Measurements from ENCODE around the gene RHOT1. TPM values are rescaled to one million over a fixed set of nuclear protein-coding genes. Genes with fewer than 3 reads are reported as not detected.
"Not testable (repeated sequence)": the region's sequence is repeated elsewhere in the genome, so short reads cannot be mapped to it uniquely, and the experiment has no call there.

The RHOT1 gene
- total and polyA plus RNA-seq, 7 donors: 22.9 to 41.0 (median 32.0) TPM

DNA sequence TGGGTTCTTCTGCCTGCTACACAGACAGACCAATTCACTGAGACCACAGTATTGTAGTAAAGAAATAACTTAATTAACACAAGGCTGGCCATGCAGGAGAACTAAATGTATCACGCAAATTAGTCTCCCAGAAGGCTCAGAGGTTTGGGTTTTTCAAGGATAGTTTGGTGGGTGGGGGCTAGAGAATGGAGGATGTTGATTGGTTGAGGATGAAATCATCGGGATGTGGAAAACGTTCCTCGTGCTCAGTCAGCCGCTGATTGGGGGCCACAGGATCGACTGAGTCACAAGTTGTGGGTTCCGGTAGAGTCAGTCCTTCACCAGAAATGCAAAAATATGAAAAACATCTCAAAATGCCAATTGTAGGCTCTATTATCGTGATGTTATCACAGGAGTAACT is 18.7 kb downstream of the RHOT1 start:
- Histone ChIP-seq H3K27ac (no peak overlapping the region), H3K9me3 (no peaks in the 10 kb centered on the region), H3K27me3 (ENCODE audit: insufficient read depth in 3 of 3, low read length in 2 of 3) (no peaks in the 10 kb centered on the region), H3K4me1 (peaks cover 17% of the 10 kb centered on the region), H3K36me3 (ENCODE audit: insufficient read depth in 1 of 2, low read depth in 1 of 2) (peaks cover 4 to 17% of the 10 kb centered on the region in 2 donors), H3K4me3 (no peak overlapping the region)
- WGBS, 3 donors: 93 to 96% (median 96%) methylated on average over 8 of the region's 8 CpGs
- DNase-seq (no peak), ATAC-seq (no peak)
- intact Hi-C loops (cut with DNase I): no loop called here
- TF ChIP-seq, protein P1, sequence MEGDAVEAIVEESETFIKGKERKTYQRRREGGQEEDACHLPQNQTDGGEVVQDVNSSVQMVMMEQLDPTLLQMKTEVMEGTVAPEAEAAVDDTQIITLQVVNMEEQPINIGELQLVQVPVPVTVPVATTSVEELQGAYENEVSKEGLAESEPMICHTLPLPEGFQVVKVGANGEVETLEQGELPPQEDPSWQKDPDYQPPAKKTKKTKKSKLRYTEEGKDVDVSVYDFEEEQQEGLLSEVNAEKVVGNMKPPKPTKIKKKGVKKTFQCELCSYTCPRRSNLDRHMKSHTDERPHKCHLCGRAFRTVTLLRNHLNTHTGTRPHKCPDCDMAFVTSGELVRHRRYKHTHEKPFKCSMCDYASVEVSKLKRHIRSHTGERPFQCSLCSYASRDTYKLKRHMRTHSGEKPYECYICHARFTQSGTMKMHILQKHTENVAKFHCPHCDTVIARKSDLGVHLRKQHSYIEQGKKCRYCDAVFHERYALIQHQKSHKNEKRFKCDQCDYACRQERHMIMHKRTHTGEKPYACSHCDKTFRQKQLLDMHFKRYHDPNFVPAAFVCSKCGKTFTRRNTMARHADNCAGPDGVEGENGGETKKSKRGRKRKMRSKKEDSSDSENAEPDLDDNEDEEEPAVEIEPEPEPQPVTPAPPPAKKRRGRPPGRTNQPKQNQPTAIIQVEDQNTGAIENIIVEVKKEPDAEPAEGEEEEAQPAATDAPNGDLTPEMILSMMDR (IDR thresholded peaks at IDR 0.05): no peak

GRCh38 chr17:32161506-32162365 is 19.4 kb downstream of the RHOT1 start:
- Histone ChIP-seq H3K27ac (no peak overlapping the region), H3K36me3 (ENCODE audit: insufficient read depth in 1 of 2, low read depth in 1 of 2) (peaks cover 4 to 17% of the 10 kb centered on the region in 2 donors), H3K4me1 (peaks cover 13% of the 10 kb centered on the region), H3K9me3 (peaks cover 5% of the 10 kb centered on the region), H3K4me3 (no peak overlapping the region), H3K27me3 (ENCODE audit: insufficient read depth in 3 of 3, low read length in 2 of 3) (no peaks in the 10 kb centered on the region)
- TF ChIP-seq, protein P1 (IDR thresholded peaks at IDR 0.05): no peak
- intact Hi-C loops (cut with DNase I): no loop called here
- ATAC-seq (no peak), DNase-seq (no peak)
- 83 to 90% (median 88%) methylated on average over 6 of the region's 6 CpGs for WGBS, 3 donors

GRCh38 chr17:32174889-32175288 is 32.6 kb downstream of the RHOT1 start:
- peaks cover 7 to 61% of the 10 kb centered on the region in 2 donors for H3K36me3 ChIP-seq (ENCODE audit: insufficient read depth in 1 of 2, low read depth in 1 of 2)
- TF ChIP-seq, protein P1 (IDR thresholded peaks at IDR 0.05): no peak
- no peaks in the 10 kb centered on the region for H3K4me1 ChIP-seq
- 47 to 52% (median 50%) methylated on average over 3 of the region's 3 CpGs for WGBS, 3 donors
- H3K9me3 ChIP-seq: no peaks in the 10 kb centered on the region
- ATAC-seq (no peak), DNase-seq (no peak)
- no peak overlapping the region for H3K27ac ChIP-seq
- intact Hi-C loops (cut with DNase I): no loop called here
- H3K27me3 ChIP-seq (ENCODE audit: insufficient read depth in 3 of 3, low read length in 2 of 3): no peaks in the 10 kb centered on the region
- no peak overlapping the region for H3K4me3 ChIP-seq

DNA sequence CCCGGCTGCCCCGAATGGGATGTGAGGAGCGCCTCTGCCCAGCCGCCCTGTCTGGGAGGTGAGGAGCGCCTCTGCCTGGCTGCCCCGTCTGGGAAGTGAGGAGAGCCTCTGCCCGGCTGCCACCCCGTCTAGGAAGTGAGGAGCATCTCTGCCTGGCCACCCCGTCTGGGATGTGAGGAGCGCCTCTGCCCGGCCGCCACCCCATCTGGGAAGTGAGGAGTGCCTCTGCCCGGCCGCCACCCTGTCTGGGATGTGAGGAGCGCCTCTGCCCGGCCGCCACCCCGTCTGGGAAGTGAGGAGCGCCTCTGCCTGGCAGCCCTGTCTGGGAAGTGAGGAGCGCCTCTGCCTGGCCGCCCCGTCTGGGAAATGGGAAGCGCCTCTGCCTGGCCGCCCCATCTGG is 36.4 kb downstream of the RHOT1 start:
- ATAC-seq; DNase-seq; H3K27me3 ChIP-seq (ENCODE audit: insufficient read depth in 3 of 3, low read length in 2 of 3); H3K4me3 ChIP-seq; intact Hi-C loops (cut with DNase I); H3K9me3 ChIP-seq; H3K27ac ChIP-seq; H3K4me1 ChIP-seq: not testable (repeated sequence)
- H3K36me3 ChIP-seq (ENCODE audit: insufficient read depth in 1 of 2, low read depth in 1 of 2): peaks cover 7 to 84% of the 10 kb centered on the region in 2 donors
- 98 to 100% (median 98%) methylated on average over 23 to 24 of the region's 24 CpGs for WGBS, 3 donors

DNA sequence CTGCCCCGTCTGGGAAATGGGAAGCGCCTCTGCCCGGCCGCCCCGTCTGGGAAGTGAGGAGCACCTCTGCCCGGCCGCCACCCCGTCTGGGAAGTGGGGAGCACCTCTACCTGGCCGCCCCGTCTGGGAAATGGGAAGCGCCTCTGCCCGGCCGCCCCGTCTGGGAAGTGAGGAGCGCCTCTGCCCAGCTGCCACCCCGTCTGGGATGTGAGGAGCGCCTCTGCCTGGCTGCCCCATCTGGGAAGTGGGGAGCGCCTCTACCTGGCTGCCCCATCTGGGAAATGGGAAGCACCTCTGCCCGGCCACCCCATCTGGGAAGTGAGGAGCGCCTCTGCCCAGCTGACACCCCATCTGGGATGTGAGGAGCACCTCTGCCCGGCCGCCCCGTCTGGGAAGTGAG is 36.8 kb downstream of the RHOT1 start:
- ATAC-seq; H3K27me3 ChIP-seq (ENCODE audit: insufficient read depth in 3 of 3, low read length in 2 of 3); intact Hi-C loops (cut with DNase I); H3K4me3 ChIP-seq; DNase-seq; H3K4me1 ChIP-seq; H3K9me3 ChIP-seq; H3K27ac ChIP-seq: not testable (repeated sequence)
- 98 to 99% (median 99%) methylated on average over 16 to 20 of the region's 23 CpGs for WGBS, 3 donors
- peaks cover 7 to 84% of the 10 kb centered on the region in 2 donors for H3K36me3 ChIP-seq (ENCODE audit: insufficient read depth in 1 of 2, low read depth in 1 of 2)

DNA sequence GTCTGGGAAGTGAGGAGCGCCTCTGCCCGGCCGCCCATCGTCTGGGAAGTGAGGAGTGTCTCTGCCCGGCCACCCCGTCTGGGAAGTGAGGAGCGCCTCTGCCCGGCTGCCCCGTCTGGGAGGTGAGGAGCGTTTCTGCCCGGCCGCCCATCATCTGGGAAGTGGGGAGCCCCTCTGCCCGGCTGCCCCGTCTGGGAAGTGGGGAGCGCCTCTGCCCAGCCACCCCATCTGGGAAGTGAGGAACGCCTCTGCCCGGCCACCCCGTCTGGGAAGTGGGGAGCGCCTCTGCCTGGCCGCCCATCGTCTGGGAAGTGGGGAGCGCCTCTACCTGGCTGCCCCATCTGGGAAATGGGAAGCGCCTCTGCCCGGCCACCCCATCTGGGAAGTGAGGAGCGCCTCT is 37.2 kb downstream of the RHOT1 start:
- ATAC-seq; H3K27me3 ChIP-seq (ENCODE audit: insufficient read depth in 3 of 3, low read length in 2 of 3); DNase-seq; H3K4me3 ChIP-seq; H3K27ac ChIP-seq; H3K4me1 ChIP-seq; H3K9me3 ChIP-seq; intact Hi-C loops (cut with DNase I): not testable (repeated sequence)
- WGBS, 3 donors: 97 to 98% (median 97%) methylated on average over 19 to 25 of the region's 25 CpGs
- peaks cover 7 to 84% of the 10 kb centered on the region in 2 donors for H3K36me3 ChIP-seq (ENCODE audit: insufficient read depth in 1 of 2, low read depth in 1 of 2)

GRCh38 chr17:32180262-32180661 is 38.0 kb downstream of the RHOT1 start:
- ATAC-seq; intact Hi-C loops (cut with DNase I): not testable (repeated sequence)
- H3K36me3 ChIP-seq (ENCODE audit: insufficient read depth in 1 of 2, low read depth in 1 of 2): peaks cover 2 to 84% of the 10 kb centered on the region in 2 donors

More at GRCh38 chr17:32180262-32180661, 38.0 kb downstream of the RHOT1 start:
- H3K4me3 ChIP-seq; H3K9me3 ChIP-seq; H3K27me3 ChIP-seq (ENCODE audit: insufficient read depth in 3 of 3, low read length in 2 of 3); H3K27ac ChIP-seq; DNase-seq; H3K4me1 ChIP-seq: not testable (repeated sequence)
- 57 to 70% (median 69%) methylated on average over 2 of the region's 2 CpGs for WGBS, 3 donors

All from psoas muscle (tissue), 8 donors.